ENCODE data around the gene SAV1.

The SAV1 gene

DNA sequence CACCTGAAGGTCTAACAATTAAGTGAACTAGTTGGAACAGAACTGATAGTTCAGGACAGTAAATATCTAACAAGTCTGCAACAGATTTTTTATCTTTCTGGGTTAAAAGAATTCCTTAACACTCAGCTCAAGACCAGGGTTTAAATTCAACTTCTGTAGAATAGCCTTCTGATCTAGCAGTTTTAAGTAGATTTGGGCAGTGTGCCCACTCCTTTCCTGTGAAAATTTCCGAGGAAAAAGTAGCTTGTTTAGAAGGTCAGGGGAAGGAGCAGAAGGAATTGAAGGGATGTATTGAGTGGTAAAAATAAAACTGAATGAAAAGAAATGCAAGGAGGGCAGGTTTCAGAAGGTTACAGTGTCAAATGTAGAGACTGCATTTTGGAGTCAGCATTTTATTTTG, 62.3 kb downstream of the SAV1 start:
- DNase-seq: no peak

DNA sequence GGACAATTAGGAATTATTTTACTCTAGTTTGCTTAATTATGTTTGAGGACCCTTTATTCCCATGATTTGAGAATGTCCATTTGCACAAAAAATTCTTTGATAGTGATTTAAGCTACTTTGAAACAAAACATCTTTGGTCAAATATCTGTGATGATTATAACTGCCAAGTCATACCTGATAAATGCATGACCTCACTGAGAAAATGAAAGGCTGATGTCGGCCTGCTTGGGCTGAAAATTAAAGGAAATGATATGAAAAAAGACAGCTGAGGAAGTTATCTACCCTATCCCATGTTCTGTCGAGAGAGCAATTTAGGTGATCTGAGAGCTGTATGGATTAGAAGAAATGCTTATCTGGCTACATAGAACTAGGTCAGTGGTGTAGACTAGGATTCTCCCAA, 64.5 kb downstream of the SAV1 start:
- DNase-seq: no peak

DNA sequence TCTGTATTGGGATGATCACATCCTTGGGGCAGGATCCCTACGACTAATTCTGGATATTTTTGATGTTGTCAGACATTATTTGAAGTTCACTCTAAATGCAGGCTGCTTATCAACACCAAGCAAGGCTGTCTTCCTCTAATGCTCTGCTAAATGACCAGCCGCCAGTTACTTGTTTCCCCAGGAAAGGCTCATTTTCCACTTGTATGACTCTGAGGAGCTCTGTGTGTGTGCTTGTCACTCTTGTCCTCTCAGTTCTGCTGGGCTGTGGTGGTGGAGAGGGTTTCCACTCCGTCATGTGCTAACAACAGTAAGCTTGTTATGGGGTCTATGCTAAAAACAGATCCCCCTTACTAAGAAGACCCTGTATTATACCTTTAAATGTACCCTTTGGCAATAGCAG, 66.1 kb downstream of the SAV1 start:
- no peak for DNase-seq

DNA sequence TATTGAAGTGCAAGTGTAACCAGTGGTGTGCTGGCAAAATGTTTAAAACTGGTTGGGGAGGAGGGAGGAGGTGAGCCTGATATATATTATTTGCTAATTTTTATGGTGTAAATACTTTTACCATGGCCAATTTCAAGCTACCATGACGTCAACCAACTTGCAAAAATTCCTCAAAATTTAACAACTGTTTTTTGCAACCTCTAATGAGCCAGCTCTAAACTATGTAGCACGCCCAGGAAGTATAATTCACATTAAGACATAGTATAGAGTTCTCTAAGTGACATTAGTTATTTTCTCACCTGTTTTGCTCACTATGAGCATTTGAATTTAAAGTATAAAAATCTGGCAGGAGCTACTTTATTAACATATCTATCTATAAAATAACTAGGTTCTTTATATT, 66.7 kb downstream of the SAV1 start:
- no peak for DNase-seq

DNA sequence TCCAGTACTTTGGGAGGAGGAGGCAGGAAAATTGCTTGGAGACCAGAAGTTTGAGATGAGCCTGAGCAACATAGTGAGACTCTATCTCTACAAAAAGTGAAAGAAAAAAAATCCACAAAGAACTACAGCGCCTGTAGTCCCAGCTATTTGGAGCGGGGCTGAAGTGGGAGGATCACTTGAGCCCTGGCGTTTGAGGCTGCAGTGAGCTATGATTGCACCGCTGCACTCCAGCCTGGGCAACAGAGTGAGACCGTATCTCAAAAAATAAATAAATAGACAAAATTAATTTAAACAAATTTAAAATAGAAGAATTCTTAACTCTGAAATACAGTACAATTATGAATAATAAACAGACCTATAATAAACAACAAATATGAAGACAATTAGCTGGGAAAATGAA, 67.3 kb downstream of the SAV1 start:
- no peak for DNase-seq

DNA sequence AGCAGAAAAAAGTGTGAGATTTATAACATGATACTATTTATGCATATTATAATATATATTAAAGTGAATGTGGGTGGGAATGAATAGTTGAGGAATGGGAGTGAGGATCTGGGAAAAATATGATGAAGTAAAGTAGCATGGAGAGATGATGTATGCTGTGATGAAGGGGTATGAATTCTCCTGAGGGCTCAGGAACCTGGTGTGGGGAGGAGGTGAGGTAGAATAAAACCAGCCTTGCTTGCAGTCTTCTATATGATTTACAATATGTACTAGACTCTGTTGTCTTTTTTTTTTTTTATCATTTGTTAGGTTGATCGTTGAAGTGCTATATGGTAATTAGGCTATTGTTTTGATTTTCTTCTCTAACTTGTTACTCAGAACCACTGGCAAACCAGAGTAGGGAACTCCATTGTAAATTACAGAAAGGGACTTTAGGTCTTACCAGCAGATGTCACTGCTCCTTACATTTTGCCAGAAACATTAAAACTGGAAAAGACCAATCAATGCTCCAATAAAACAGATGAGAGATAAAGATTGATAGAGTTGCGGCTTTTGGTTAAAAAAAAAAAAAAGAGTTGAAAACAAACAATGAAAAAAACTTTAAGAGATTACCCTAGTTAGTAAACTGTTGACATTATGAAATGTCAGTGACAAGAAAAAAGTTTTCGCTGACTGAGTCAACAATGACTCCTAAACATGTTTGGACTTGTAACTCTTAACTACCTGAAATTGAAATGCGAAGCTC, 68.2 kb downstream of the SAV1 start:
- DNase-seq: no peak

DNA sequence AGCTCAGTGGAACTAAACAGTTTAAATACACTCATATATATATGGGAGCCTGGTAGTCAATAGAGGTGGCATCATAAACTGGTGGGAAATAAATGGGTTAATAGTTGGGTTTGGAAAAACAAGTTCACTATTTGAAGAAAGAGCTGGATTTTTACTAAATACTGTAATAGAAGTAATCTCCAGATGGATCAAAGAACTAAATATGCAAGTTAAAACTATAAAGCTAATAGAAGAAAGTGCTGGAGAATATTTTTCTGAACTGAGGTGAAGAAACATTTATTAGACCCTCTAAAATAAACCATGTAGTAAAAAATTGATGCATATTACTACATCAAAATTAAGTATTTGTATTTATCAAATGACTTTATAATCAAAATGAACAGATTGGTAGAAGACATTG, 69.3 kb downstream of the SAV1 start:
- no peak for DNase-seq

DNA sequence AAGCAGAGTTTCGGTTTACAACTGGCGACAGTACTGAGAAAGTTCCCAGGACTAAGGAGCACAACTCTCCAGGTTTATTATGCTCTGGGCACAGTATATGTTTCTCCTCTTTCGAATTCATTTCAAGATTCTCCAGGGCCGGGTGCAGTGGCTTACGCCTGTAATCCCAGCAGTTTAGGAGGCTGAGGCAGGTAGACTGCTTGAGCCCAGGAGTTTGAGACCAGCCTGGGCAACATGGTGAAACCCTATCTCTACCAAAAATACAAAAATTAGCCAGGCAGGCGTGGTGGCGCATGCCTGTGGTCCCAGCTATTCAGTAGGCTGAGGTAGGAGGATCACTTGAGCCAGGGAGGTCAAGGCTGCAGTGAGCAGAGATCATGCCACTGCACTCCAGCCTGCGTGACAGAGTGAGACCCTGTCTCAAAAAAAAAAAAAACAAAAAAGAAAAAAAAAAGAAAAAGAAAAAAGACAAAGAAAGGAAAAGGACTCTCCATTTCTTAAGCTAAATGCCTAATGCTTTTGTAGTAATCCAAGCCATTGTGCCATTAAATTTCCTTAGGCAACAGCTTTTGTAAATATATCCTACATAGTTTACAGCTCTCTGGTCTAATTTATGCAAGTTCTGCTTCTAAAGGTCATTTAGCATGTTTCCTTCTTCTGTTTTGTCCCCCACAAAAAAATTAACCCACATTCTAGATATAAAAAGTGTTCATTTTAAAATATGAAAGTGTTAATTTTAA, 73.4 kb downstream of the SAV1 start:
- DNase-seq: no peak

DNA sequence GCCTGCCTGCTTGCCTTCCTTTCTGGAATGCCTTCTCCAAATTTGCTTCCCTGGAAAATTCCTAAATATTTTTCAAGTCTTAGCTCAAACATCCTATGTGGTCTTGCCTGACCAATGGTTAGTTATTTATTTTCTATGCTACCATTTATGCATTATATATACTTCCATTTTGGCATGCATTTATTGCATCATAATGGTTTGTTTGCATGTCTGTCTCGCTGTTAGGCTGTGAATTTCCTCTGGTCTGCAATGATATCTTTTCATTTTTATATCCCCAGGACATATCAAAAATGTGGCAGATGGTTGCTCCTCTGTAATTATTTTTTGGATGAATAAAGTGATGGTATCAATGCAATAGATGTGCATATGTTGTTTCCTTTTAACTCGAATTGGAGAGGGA, 77.6 kb downstream of the SAV1 start:
- DNase-seq: no peak
